Lung microvascular endothelial cell (primary cell): ENCODE results near the gene NADSYN1. TPM values are rescaled to one million over a fixed set of nuclear protein-coding genes. Genes with fewer than 3 reads are reported as not detected.

Experiments
- DNase-seq, 2 donors: peaks; one replicate each; pipeline versions ENCODE4 v3.0.0 to v3.0.0-alpha.2; 2010; ENCODE audit warnings: low read depth in 2 of 2
- total RNA-seq: library from RNA; depleted of rRNA; stranded (reverse); fragments of >200 nt; gene quantifications from 2 replicates; pipeline ENCODE4 v1.2.1, GENCODE V29; 2014

The NADSYN1 gene
- total RNA-seq, 1 donor from 2014 or later, result 67.9 TPM

DNA sequence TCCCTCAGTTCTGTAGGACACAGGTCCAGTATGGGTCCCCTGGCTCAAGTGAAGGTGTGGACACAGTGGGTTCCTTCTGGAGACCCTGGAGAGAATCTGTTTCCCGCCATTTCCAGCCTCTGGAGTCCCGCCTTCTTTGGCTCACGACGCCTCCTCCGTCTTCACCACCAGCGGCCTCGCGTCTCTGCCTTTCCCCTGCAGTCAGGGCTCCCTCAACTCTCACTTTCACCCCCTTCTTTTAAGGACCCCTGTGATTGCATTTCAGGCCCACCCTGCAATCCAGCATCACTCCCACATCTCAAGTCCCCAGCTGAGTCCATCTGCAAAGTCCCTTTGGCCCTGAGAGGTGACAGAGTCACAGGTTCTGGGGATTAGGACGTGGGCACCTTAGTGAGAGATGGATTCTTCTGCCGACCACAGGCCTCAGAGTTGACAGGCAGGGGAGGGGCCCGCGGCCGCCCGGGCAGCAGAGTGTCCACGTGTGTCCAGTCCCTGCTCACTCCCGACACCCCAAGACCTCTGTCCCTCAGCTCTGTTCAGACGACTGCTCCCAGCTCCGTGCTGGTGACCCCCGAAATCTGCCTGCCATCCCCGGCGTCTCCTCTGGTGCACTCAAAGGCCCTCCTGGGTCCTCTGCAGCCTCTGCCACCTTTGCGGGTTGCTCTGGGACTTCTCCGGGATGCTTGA is 37.2 kb downstream of the NADSYN1 start:
- DNase-seq, result no peak

DNA sequence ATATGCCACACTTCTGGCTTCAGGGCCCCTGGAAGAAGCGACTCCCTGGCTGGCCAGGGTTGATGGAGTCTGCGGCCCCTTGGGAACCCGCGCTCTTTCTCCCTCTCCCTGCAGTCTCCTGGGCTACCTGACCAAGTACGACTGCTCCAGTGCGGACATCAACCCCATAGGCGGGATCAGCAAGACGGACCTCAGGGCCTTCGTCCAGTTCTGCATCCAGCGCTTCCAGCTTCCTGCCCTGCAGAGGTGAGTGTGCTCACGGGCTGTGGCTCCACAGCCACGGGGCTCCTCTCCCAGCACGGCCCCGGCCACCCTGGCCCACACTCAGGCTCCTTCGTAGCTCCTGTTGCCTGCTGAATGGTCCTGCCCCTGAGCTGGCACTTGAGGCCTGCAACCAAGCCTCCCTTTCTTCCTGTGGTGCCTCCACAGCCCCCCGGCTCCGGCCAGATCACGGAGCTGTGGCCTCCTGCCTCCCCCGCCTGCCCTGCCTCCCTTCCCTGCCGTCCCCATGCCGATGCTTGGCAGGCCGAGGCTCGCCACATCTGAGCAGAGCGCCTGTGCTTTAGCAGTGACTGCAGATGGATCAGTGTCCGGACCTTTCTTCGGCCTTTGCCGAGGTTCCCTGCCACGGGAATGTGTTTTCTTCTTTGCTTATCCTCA is 37.9 kb downstream of the NADSYN1 start:
- DNase-seq, result no peak

DNA sequence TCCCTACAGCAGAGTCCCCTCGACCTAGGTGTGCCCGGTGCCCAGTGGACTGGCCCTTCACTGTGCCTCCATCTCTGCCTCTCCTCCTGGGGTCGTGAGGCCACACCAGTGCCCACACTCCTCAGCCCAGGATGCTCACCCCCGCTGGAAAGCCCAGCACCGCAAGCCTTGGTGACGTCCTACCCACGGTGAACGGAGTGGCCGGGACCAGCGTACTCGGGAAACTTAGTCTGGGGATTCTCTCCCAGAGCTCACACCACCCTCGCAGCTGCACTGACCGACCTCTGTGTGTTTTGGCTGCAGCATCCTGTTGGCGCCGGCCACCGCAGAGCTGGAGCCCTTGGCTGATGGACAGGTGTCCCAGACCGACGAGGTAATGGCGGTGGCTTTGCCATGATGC is 38.5 kb downstream of the NADSYN1 start:
- no peak for DNase-seq

DNA sequence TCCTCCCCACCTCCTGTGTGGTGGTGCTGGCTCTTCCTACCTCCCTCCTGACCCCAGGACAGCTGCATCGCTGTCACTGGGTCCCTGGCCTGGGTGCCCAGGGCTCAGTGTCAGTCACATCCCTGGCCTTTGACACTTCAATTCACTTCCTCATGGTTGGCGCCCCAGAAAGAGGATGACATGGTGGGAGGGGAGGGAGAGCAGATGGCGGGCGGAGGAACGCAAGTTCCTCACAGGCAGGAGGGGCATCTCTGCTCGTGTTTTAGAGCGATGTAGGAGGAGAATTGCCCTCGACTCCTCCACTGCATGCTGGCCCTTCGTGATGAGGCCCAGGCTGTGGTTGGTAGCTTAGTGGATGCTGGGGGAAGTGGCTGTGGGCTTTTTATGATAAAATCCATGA is 38.9 kb downstream of the NADSYN1 start:
- no peak for DNase-seq

DNA sequence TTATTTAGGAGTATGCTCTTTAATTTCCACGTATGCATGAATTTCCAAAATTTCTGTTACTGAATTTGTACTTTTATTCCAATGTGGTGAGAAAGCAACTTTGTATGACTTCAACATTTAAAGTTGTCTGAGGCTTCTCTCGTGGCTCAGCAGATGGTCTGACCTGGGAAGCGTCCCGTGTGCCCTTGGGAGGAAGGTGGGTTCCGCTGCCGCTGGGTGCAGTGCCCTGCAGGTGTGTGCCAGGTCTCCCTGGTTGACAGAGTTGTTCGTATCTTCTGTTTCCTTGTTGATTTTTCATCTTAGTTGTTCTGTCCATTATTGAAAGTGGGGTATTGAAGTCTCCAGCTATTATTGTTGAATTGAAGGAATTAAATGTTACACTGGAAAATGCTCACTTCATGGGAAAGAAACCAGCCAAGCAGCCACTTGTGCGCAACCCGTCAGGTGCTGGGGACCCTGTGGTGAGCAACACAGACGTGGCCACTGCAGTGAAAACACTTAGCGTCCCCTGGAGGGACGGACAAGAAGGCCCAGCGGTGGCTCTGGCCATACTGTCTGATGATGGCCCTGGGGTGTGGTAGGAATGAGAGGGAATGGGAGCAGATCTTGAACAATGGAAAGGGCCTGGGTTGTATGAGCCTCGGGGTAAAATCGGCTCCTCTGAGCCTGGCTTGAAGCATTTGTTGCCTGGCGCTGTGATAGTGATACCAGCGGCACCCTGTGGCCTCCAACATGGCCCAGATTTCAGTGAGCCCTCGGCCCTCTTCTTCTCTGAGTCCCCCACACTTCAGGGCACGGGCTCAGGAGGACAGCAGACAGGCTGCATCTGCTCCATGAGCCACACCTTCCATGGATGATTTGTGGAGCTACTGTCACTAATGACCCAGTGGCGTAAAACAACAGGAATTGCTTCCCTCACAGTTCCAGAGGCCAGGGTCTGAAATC is 42.6 kb downstream of the NADSYN1 start:
- DNase-seq, result no peak

DNA sequence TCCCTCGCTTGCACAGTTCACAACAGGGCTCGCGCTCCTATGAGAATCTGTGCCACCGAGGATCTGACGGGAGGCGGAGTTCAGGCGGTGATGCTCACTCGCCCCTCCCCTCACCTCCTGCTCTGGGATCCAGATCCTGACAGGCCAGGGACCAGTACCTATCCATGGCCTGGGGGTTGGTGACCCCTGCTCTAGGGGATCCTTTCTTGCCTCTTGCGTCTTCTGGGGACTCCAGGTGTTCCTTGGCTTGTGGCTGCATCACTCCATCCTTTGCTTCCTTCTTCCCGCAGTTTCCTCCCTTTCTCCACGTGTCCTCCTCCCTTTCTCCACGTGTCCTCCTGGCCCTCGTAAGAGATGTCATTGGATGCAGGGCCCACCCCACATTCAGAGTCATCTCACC is 43.4 kb downstream of the NADSYN1 start:
- DNase-seq, result no peak

DNA sequence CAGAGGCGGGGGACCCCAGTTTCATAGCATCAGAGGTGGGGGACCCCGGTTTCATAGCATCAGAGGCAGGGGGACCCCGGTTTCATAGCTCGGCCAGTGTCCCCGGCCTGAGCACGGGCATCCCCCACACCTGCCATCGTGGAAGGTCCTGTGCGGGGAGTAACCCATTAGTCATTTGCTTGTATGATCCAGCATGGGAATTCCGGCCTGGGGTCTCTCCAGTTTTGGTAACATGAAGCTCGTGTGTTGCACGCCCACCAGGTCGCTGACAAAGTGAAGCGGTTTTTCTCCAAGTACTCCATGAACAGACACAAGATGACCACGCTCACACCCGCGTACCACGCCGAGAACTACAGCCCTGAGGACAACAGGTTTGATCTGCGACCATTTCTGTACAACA is 45.1 kb downstream of the NADSYN1 start:
- no peak for DNase-seq

DNA sequence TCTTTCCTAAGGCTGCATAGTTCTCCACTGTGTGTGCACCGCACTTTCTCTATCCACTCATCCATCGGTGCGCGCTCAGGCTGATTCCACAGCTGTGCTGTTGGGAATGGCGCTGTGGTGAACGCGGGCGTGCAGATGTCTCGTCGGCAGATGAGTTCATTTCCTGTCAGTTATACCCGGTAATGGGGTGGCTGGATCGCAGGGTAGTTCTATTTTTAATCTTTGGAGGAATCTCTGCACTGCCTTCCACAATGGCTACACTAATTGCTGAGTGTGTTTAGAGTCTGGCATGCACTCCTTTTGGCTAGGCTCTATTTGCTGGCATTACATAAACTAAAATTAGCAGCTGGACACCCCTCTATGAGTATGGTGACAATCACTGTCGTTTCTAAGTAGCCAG is 46.1 kb downstream of the NADSYN1 start:
- DNase-seq, result peak; percentile 86 to 87

DNA sequence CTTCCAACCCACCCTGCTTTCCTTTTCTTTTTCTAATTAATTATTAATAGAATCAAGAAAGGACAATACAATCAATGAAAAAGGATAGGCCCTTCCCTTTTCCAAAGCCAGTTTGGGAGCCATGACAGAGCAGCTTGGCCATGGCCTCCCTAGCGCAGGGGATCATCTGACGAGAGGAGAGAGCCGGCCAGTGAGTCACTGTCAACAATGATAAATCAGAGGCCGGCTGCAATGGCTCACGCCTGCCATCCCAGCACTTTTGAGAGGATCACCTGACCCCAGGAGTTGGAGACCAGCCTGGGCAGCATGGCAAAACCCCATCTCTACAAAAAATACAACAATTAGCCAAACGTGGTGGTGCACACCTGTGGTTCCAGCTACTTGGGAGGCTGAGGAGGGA is 46.5 kb downstream of the NADSYN1 start:
- peak; percentile 74 to 81 for DNase-seq

DNA sequence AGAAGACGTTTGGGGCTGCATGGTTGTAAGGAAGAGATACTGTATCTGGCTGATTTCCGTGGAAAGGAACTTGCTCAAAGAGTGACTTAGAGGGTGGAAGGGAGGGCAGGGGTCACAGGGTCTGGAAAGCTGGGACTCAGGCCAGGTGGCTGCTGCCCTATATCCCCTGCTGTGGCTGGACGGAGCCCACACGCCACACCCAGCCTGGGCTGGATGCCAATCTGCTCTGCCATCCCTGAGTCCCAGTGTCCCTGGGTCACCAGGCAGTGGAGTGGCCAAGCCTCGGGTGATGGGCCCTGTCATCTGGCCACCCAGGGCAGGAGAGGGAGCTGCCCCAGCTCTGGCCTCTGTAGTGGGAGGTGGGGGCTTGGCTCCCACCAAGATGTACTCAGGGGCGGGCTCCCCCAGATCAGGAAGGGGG is 47.6 kb downstream of the NADSYN1 start:
- DNase-seq, result peak; percentile 10 to 77

DNA sequence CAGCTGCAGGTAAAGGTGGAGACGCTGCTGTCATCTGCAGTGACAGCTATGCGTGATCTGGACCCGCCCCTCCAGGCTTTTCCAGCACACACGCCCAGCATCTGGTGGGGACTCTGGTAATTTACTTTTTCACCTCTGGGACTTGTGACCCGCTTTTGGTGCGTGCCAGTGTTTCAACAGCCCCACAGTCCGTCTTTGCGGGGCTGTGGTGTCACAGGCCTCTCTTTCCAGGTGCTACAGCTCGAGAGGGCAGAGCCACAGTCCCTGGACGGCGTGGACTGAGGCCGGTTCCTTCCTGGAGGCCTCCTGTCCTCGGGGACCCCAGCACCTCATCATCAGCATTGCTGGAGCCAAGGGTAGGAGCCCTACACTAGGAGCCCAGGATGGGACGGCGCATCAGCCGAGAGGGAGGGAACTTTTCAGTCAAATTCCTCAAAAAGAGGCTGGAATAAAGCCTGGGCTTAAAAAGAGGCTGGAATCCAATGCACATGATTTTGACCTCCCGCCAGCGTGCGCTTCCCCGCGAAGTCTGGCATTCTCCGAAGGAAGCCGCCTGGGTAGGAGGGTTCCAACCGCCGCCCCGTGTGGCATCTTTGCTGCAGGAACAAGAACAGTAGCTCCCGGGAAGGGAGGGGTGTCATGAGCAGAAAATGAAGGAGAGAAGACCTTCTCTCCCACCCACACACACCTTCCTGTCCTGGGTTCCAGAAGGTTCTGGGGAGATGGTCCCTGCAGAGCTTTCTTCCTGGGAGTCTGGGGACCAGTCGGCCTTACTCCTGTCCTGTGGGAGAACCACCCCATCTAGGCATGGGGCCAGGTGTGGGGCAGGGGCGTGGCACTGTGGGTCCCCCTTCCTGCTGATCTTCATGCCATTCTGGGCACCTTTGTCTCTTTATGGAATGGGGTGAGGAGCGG is 48.3 kb downstream of the NADSYN1 start:
- no peak for DNase-seq

DNA sequence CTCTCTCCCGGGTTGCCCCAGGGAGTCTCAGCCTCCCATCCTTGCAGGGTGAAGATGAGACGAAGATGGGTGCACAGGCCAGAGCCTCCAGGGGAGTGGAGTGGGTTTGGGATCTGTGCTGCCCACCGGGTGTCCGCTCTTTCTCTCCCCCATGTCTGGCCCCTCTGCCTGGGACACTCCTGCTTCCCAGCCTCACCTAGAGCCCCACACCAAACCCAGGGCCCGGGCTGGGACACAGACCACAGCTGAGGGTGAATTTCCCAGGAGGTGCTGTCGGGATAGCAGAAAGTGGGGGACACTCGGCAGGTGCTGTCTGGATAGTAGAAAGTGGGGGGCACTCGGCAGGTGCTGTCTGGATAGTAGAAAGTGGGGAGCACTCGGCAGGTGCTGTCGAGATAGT is 49.0 kb downstream of the NADSYN1 start:
- DNase-seq, result no peak

DNA sequence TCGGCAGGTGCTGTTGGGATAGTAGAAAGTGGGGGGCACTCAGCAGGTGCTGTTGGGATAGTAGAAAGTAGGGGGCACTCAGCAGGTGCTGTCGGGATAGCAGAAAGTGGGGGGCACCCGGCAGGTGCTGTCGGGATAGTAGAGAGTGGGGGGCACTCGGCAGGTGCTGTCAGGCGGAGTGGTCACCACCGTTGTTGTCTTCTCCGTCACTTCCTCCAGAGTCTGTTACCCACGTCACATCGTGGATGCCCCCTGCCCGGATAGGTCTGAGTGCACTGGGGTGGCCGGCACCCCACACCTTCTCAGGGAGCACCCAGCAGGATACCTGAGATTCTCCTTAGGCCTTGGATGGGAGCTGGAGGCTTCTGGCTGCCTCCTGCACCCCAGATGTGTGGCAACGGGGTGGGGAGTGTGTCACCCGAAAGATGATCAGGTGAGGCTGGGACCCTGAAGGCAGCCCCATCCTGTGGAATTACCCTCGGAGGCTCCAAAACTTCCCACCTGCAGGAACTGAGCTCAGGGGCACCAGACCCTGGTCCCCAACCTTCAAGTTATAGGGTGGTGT is 50.0 kb downstream of the NADSYN1 start:
- no peak for DNase-seq

DNA sequence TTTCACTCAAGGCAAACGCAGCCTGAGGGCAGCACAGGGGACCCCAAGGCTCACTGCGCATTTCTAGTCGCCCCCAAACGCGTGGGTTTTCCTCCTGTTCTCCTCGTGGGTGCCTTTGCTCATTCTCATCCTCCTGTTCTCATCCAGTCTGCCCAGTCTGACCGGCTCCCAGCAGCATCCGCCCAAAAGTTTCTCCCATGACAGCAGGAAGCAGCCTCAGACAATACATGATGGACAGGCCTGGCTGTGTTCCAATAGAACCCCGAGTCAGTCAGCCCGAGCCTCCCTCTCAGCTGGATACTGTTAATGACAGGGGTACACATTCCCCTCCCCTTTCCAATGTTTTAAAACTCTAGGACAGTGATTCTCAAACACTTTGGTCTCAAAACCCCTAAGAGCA is 51.5 kb downstream of the NADSYN1 start:
- DNase-seq, result peak; percentile 83 to 94

DNA sequence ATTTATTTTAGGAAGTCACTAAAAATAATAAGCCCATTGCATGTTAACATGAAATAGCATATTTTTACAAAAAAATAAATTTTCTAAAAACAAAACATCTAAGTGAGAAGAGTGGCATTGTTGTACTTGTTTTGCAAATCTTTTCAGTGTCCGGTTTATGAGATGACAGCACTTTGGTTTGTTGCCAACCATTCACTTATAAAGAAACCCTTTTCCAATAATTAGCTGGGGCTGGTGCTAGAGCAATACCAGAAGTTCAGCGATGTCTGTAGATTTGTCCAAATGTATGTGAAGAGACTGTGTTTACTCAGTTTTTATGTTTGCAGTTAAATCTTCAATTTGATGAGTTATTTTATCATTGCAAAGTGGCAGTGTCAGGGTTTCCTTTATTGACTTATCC is 52.0 kb downstream of the NADSYN1 start:
- peak; percentile 65 to 85 for DNase-seq

DNA sequence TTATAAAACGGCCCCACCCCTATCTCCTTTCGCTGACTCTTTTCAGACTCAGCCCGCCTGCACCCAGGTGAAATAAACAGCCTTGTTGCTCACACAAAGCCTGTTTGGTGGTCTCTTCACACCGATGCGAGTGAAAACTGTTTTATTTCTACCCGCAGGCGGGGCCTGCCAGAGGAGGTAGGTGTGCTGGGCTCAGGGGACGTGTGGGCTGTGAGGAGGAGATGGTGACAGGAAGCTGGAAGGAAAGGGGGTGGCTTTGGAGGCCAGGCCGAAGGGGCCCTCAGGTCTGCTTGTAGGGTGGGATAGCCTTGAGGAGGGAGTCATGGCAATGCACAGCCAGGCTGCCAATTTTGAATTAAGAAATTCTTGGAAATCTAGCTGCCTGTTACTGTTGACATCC is 52.8 kb downstream of the NADSYN1 start:
- no peak for DNase-seq

DNA sequence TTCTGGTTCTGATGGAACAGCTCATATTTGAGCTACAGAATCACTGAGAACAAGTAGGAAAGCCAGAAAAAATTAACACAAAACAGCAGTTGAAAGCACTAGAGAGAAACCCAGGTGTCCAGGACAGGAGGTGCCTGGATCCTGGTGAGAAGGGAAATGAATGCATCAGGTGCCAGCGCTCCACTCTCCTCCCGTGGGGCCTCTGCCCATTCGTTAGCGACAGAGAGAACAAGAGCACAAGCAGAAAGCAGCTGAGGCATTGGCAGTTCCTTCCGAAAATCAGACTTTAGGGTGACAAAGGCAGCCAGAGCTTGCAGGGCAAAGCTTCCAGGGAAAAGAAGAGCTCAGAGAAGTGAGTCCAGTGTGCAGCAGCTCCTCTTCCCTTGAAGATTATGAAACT is 54.1 kb downstream of the NADSYN1 start:
- DNase-seq, result no peak

DNA sequence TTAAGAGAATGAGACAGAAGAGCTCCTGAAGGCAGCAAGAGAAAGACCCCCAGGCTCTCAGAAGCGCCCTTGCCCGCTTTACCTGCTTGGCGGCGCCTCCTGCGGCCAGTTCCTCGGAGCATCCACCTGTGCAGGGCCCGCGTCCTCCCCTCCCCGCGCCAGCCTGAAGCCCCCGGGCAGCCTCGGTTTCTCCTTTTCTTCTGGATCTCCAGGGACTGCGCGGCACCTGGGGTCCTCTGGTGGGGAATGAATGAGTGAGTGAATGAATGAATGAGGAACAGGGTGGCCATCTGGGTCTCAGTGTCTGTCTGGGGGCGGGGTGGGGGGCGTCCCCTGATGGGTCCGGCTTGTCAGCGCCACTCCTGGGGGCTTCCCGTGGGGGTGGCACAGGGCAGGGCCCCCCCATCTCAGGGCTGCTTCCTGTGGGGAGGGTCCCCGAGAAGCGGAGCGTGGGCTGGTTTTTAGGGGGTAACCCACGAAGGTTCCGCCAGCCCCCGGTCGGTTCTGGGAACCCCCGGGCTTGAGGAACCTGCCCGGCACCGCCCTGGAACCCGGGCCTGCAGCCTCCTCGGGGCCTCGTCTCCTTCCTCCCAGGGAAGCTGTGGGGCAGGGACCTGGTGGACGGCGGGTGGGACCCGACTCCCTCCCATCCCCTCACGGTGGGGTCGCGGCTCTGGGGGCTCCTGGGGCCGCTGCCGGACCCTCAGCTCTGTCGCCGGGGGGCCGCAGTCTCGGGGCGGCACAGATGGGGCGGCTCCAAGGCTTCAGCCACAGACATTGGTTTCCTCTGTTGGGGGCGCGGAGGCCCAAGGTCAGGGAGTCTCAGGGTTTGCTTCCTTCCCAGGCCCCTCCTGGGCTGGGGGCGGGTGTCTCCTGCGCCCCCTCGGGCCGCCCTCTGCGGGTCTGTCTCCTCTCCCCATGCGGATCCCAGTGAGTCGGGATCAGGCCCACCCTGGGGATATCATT is 65.8 kb downstream of the NADSYN1 start:
- no peak for DNase-seq

DNA sequence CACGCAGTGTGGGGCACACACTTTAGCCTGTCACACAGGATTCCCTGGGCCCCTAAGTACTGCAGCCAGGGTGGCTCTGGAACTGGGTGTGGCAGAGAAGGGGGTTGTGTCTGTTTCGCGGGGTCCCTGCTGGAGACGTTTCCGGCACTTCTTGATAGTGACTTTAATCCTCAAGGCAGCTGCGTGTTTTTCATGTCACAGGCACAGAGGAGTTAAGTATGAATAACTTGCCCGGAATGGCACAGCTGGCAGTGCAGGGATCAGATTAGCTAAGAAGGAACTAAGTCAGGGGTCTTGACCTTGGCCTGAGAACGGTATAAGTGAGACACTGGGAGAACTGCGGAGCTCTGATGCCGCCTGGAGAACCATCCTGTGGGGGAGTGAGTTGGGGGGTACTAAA is 66.5 kb downstream of the NADSYN1 start:
- DNase-seq, result no peak
